Urinary bladder (tissue), 4 donors: ENCODE results near the gene RASGEF1C. TPM values are rescaled to one million over a fixed set of nuclear protein-coding genes. Genes with fewer than 3 reads are reported as not detected.

Experiments used
- DNase-seq: peaks from one replicate; pipeline ENCODE4 v3.0.0-alpha.2; 2015; ENCODE audit errors: extremely low spot score
- H3K27ac ChIP-seq: one replicate; pipeline ENCODE4 v1.5.1; 2013; ENCODE audit warnings: low read depth, mild to moderate bottlenecking, moderate library complexity
- H3K36me3 ChIP-seq: one replicate; pipeline ENCODE4 v1.6.1; 2013; ENCODE audit warnings: mild to moderate bottlenecking, moderate library complexity; ENCODE audit not compliant: insufficient read depth
- H3K4me1 ChIP-seq: one replicate; pipeline ENCODE4 v1.6.1; 2013; ENCODE audit warnings: mild to moderate bottlenecking, moderate library complexity; ENCODE audit not compliant: insufficient read depth
- H3K4me3 ChIP-seq: one replicate; pipeline ENCODE4 v1.5.1; 2013; ENCODE audit warnings: low read depth, low read length
- WGBS: extraction: QIAGEN DNeasy Blood & Tissue Kit; methylation state at CpG from one replicate; pipeline ENCODE4 v1.1.7; 2013; 5-methylcytosine and 5-hydroxymethylcytosine counted together
- polyA plus RNA-seq: library from polyadenylated mRNA; stranded (reverse); fragments of 200-250 nt; gene quantifications from one replicate; pipeline ENCODE4 v1.2.3, GENCODE V29; 2013
- total RNA-seq: library from RNA; depleted of rRNA; stranded (reverse); fragments of >200 nt; gene quantifications from one replicate; pipeline ENCODE4 v1.2.3, GENCODE V29; 2014
- donor health status: healthy with polysubstance abuse.
- donor health status: healthy.

Gene RASGEF1C
- total and polyA plus RNA-seq, 2 donors = 0.69 to 1.1 TPM

DNA sequence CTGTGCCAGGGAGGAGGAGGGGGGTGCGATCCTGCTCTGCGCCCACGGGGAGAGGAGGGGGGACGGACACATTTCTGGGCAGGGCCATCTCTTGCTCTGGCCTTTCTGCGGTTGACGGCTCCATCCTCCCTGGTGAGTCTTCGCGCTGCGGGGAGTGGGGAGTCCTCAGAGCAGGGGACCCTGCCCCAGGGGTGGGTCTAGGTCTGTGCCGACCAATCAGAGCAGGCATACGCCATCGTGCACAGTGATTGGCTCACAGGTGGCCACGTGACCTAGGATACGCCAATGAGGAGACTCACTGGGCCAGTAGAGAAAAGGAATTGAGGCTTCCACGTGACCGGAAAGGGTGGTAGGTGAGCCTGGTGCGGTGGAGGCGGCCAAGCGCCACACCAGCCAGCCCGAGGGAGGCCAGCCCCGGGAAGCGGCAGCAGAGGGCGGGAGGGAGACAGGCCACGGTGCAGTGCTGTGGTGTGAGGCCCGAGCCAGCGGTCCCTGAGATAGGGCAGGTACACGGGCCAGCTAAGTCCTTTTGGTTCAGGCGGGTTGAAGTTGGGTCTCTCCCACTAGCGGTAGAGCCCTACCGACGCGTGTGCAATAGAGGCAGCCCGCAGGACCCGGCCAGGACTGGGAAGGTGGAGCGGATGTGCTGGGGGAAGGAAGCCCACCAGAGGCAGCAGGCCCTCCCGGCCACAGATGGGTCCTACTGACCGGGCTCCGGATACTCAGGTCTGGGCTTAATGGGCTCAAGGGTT, 72.2 kb downstream of the RASGEF1C start:
- Histone ChIP-seq H3K4me3 (no peak overlapping the region), H3K36me3 (no peaks in the 10 kb centered on the region), H3K4me1 (no peaks in the 10 kb centered on the region), H3K27ac (no peak overlapping the region)
- WGBS = 90% methylated on average over 38 of the region's 38 CpGs
- DNase-seq = no peak

GRCh38 chr5:180135967-180136629, 72.9 kb downstream of the RASGEF1C start:
- Histone ChIP-seq H3K4me3 (no peak overlapping the region), H3K4me1 (no peaks in the 10 kb centered on the region), H3K27ac (no peak overlapping the region), H3K36me3 (no peaks in the 10 kb centered on the region)
- 94% methylated on average over 43 of the region's 43 CpGs for WGBS
- no peak for DNase-seq

- H3K27ac ChIP-seq = no peak overlapping the region
- H3K36me3 ChIP-seq = no peaks in the 10 kb centered on the region
- WGBS = 67% methylated on average over 13 of the region's 13 CpGs
- H3K4me1 ChIP-seq = no peaks in the 10 kb centered on the region
- H3K4me3 ChIP-seq = no peak overlapping the region
- no peak for DNase-seq
Observed at GRCh38 chr5:180135128-180135955, 73.7 kb downstream of the RASGEF1C start.

- WGBS = 92% methylated on average over 9 of the region's 9 CpGs
- no peaks in the 10 kb centered on the region for H3K36me3 ChIP-seq
- no peak overlapping the region for H3K27ac ChIP-seq
- H3K4me3 ChIP-seq = no peak overlapping the region
- no peak for DNase-seq
- no peaks in the 10 kb centered on the region for H3K4me1 ChIP-seq
Observed at GRCh38 chr5:180133971-180134508, 75.0 kb downstream of the RASGEF1C start.

GRCh38 chr5:180133551-180133950, 75.5 kb downstream of the RASGEF1C start:
- H3K27ac ChIP-seq = no peak overlapping the region
- no peaks in the 10 kb centered on the region for H3K4me1 ChIP-seq
- no peak overlapping the region for H3K4me3 ChIP-seq
- DNase-seq = no peak
- 90% methylated on average over 4 of the region's 4 CpGs for WGBS
- H3K36me3 ChIP-seq = no peaks in the 10 kb centered on the region

- Histone ChIP-seq H3K27ac (no peak overlapping the region), H3K4me1 (no peaks in the 10 kb centered on the region), H3K4me3 (no peak overlapping the region), H3K36me3 (no peaks in the 10 kb centered on the region)
- DNase-seq = no peak
- 88% methylated on average over 9 of the region's 9 CpGs for WGBS
Observed at GRCh38 chr5:180133060-180133459, 76.0 kb downstream of the RASGEF1C start.

- Histone ChIP-seq H3K4me1 (no peaks in the 10 kb centered on the region), H3K27ac (no peak overlapping the region), H3K36me3 (no peaks in the 10 kb centered on the region), H3K4me3 (no peak overlapping the region)
- DNase-seq = no peak
- 85% methylated on average over 26 of the region's 26 CpGs for WGBS
Observed at GRCh38 chr5:180130876-180131740, 77.9 kb downstream of the RASGEF1C start.

DNA sequence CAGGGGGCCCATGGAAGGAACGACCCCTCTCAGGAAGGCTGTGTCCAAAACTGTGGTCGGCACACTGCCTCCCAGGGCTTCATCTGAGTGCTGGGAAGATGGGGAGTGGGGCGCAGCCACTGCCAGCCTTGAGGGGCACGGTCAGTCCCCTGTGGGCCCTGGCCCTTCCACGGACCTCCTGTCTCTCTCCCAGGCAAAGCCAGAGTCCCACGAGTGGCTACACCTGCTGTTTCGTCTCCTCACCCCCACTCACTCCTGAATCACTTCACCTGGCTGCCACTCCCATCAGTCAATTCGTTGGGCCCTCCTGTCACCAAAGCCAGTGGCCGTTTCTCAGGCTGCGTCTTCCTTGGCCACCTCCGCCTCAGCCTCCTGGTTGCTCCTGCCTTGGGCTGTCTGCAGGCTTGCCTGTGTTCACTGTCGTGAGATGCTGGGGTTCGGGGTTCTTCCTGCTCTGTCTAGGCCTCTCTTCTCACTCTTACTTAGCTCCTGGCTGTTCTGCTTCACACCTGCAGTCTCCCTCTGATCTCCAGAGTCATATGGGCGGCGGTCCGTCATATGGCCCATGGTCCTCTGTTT, 78.6 kb downstream of the RASGEF1C start:
- 91% methylated on average over 16 of the region's 16 CpGs for WGBS

DNA sequence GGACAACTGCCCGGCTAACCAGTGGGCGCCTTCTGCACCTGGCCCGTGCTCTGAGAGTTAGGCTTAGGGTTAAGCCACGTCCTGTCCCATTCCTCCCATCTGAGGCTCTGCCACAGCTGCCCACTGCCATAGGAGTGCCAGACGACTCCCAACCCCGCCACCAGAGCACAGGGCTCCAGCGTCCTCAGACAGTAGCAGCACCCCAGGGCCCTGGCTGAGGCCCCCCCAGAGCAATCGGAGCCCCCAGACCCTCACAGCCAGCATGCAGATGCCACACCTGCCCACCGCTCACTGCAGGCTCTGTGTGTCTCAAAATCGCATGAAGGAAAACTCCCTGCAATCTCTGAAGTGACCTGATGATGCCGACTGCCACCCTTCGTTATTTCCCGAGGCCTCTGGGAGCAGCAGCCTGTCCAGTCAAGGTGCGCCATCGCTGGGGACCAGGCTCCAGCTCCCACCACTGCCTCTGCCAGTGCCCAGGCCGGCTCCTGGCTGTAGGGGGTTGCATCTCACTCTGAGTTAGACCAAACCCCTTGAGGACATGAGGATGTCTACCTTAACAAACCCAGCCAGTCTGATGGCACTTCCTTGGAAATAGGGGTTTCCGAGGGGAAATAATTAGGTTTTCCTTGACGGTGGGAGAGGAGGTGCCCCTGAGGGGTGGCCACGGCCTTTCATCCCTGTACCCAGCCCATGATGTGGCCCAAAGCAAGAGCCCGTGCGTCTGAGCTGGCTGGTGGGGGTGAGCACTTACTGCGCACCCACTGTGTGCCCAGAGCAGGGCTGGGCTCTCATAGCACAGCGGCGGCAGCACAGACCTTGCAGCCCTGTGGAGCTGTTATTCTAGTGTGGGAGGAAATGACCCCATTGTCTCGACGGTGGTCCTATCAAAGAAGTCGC, 79.5 kb downstream of the RASGEF1C start:
- no peak overlapping the region for H3K27ac ChIP-seq

More for the DNA sequence above, 78.6 kb downstream of the RASGEF1C start:
- no peak overlapping the region for H3K27ac ChIP-seq
- no peaks in the 10 kb centered on the region for H3K4me1 ChIP-seq
- no peak for DNase-seq
- no peaks in the 10 kb centered on the region for H3K36me3 ChIP-seq
- H3K4me3 ChIP-seq = no peak overlapping the region

DNA sequence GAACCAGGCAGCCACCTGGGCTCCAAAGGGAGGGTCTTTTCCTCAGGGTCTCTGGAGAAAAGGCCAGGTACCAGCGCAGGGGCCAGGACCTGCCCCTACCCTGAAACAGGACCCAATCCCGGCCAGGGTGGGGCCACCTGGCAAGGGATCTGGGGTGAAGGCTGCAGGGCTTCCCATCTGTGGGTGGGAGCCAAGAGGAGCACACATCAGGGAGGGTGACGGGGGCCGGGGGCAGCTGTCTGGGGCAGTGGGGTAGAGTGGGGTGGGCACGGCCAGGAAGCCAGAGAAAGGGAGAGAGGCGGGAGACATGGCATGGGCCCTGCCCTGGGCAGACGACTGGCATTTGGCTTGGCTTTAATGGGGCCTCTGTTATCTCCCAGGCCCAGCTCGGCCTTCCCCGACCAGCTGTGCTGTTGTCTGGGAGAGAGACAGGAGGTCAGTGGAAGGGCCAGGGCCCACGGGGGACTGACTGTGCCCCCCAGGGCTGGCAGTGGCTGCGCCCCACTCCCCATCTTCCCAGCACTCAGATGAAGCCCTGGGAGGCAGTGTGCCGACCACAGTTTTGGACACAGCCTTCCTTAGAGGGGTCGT, 80.2 kb downstream of the RASGEF1C start:
- 77% methylated on average over 13 of the region's 13 CpGs for WGBS
- no peaks in the 10 kb centered on the region for H3K4me1 ChIP-seq
- H3K27ac ChIP-seq = no peak overlapping the region
- DNase-seq = no peak
- no peak overlapping the region for H3K4me3 ChIP-seq
- no peaks in the 10 kb centered on the region for H3K36me3 ChIP-seq

More for the DNA sequence above, 79.5 kb downstream of the RASGEF1C start:
- Histone ChIP-seq H3K4me1 (no peaks in the 10 kb centered on the region), H3K36me3 (no peaks in the 10 kb centered on the region), H3K4me3 (no peak overlapping the region)
- DNase-seq = no peak
- 87% methylated on average over 27 of the region's 27 CpGs for WGBS

GRCh38 chr5:180127682-180128670, 81.0 kb downstream of the RASGEF1C start:
- Histone ChIP-seq H3K36me3 (no peaks in the 10 kb centered on the region), H3K4me3 (no peak overlapping the region), H3K4me1 (no peaks in the 10 kb centered on the region), H3K27ac (no peak overlapping the region)
- no peak for DNase-seq
- WGBS = 90% methylated on average over 25 of the region's 25 CpGs
